Right lobe of liver (tissue), 4 donors: Measurements from ENCODE around the gene FSTL4.

ENCODE experiments used
- CTCF ChIP-seq, 4 donors: fragments of 200-600 bp in 3 of 4; fragments of 450-650 bp in 1 of 4; IDR thresholded peaks; one replicate each; pipeline versions ENCODE4 v1.5.1 to v1.8.0; 2016 to 2022; ENCODE audit warnings: antibody characterized with exemption in 4 of 4, mild to moderate bottlenecking in 2 of 4
- POLR2A ChIP-seq: fragments of 450-650 bp; IDR thresholded peaks from one replicate; pipeline ENCODE4 v1.6.1; 2017; ENCODE audit warnings: antibody characterized with exemption, mild to moderate bottlenecking
- donor health status: DM: no; HTN: no; CAD: no.
- donor health status: DM: no; HTN: no; CAD: no.
- donor health status: DM: no; HTN: yes; CAD: no.

GRCh38 chr5:133478199-133478985 lies 133.9 kb downstream of the FSTL4 start:
- no peak for TF ChIP-seq CTCF (IDR thresholded peaks at IDR 0.05)
- TF ChIP-seq POLR2A = no peak
